Activated gamma-delta T cell (primary cell): Measurements from ENCODE around the gene PRELID2.
"Not testable (repeated sequence)": the region's sequence is repeated elsewhere in the genome, so short reads cannot be mapped to it uniquely, and the experiment has no call there.

ENCODE experiments used
- DNase-seq: peaks from one replicate; lab custom pipeline; 2025; lab: John Stamatoyannopoulos, UW

Gene PRELID2

DNA sequence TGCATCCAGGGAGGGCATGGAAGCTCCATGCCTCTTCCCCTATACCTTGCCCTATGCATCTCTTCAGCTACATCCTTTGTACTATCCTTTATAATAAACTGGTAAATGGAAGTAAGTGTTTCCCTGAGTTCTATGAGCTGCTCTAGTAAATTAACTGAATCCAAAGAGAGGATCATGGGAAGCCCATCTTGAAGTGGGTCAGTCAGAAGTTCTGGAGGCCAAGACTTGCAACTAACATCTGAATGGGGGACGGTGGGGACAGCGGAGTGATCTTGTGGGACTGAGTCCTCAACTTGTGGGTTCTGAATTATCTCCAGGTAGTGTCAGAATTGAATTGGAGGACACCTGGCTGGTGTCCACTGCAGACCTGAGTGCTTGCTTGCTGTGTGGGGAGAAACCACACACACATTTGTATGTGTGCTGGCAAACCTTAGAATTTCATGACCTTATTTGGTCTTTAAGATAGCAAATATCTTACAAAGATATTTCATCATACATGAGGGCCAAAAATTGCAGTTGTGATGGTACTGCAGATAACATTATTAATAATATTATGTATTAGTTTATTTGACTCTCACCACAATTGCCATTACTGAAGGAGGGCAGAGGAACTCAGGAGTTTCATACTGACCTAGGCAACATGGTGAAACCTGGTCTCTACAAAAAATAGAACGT, 5.5 kb upstream of the PRELID2 start:
- DNase-seq: no peak

DNA sequence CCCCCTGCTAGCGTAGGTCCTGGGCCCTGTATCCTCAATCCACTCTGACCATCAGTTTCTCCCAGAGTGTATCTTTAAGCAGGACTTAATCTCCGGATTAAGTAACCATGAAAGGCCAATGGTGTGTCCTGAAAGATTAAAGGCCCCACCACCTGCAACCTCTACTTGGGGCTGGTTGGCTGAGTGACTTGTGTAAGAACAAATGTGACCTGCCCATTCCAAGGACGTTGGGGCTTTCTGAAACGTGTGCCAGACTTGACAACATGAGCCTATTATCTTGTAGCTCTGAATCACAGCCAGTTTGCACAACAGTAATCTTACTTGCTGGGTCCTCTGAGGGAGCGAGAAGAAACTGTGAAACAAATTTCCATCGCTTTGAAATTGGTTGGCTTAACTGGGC, 3.1 kb upstream of the PRELID2 start:
- DNase-seq: no peak

DNA sequence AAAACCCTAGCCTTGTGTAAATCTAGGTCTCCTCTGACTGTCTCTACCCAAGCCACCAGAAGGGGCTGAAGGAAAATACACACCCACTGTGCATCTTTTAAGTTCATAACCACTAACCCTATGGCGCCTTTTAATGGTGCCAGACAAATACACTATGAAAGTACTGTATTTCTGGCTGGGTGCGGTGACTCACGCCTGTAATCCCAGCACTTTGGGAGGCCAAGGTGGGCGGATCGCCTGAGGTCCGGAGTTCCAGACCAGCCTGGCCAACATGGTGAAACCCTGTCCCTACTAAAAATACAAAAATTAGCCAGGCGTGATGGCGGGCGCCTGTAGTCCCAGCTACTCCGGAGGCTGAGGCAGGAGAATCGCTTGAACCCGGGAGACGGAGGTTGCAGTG, 1.1 kb upstream of the PRELID2 start:
- DNase-seq: not testable (repeated sequence)

DNA sequence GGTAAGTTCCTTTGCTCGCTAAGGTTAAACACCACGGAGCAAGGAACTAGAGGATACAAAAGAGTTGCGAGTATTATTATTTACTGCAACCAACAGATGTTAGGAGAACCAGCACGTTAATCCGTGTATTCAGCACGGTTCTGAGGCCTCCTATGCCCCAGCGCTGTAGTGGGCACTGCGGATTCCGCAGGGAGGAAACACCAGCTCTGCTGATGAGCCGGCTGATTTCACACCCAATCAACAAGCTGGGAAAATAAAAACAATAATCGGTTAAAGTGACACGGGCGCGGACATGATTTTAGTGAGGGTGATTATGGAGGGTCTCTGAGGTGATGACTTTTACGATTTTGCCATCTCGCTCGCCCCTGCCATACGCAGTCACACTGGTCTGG, 702 bp upstream of the PRELID2 start:
- DNase-seq: no peak

DNA sequence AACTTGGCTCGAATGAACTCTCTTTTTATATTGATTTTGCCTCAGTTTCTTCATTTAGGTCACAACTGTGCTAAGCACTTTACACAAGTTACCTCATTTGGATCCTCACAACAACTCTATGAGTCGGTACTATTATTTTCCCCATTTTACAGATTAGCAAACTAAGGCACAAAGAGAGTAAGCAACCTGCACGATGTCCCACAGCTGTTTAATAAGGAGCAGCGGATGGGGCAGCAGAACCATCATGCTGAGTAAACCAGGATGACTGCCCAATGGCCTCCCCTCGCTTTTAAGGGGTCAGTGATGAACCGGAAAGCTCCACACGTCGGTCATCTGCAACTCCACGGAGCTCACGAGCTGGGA, 607 bp downstream of the PRELID2 start:
- DNase-seq: no peak

DNA sequence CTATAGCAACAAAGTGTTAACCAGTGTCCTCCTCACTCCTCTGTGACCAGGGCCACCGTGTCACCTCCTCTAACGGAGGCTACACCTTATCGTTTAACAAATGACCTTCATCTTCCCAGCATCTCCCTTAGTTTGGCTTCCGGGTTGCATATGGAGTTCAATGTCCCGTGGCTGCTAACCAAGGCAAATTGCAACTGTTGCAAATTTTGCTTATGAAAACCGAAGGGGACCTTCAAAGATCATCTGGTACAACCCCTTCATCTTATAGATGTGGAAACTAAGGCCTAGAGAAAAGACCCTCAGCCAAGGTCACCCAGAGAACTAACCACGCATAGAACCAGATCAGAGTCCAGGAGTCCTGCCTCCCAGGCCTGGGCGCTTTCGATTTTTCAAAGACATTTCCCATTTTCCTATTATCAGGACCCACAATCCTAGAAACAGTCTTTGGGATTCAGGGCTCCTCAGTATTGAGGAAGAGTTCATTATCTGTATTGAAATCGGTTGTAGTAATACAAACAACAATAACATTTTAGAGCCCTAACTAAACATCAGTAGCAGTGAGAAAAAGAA, 1.4 kb downstream of the PRELID2 start:
- DNase-seq: no peak

DNA sequence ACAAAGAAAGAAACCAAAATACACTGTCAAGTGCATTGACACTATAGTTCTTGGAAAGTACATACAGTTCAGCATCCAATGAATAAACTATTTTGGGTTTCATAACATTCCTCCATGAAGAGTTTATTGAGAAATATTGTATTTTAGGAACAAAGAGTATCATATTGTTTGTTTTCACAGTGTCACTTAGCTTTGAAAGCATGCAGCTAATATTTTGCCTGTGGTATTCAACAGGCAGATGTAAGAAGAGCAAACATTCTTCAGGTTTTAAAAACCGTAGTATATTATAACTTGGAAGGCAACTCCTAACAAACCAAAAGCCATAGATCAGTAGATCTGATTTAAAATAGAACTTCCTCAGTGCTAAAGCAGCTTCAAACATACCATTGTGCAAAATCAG, 4.5 kb downstream of the PRELID2 start:
- no peak for DNase-seq

DNA sequence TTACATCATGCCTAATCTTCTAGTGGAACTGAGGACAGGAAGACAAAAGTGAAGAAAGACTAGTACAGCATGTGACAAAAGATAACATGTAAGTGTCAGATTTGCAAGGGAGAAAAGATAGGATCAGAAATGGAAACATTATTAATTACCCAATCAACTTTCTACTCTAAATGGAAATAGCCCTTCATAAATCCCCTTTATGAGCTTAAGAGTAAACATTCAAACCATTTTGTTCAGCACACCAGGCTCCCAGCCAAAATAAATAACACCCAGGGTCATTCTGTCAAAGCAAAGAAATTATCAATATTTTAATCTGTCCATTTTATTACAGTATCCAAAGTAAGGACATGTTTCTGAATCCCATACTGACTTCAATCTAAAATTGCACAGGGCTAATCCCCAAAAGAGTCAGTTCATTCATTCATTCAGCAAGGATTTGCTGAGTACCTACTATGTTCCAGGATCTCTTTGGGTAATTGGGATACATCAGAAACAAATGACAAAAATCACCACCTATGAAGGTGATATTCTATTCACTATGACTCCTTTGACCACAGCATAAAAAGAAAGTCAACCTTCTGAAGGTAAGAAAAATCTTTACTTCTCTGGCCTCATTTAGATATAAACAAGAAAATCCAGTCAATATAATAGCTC, 5.3 kb downstream of the PRELID2 start:
- DNase-seq: no peak

DNA sequence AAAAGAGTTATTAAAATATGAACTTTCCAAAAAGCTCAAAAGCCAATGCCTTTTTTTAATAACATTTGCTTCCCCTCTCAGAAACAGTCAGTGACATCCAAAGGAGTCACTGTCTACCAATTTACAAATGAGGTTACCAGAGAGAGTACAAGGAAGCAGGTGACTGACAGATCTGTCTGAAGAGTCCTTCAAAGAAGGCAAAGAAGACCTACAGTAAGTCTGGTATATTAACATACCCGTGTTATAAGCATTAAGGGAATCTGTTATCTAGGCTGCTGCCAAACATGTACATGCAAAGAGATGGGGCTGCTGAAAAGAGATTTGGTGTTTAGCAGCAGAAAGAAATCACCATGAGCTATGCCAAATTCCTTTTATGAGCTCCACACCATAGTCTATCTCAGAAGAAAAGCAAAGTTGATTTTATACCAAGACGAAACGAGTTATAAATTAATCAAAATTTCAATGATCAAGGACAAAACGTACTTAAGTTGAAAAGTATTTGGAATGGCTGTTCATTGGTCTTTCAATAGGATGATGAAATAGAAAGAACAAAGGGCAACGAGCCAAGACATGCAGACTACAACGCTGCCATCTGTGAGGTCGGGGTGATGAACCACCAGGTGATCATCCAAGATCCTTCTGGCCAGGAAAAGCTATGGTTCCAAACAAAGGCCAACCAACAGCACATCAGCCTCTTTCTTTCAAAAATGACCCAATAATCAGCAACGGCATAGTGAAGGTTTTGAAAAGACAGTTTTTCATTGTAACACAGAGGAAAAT, 8.1 kb downstream of the PRELID2 start:
- no peak for DNase-seq

DNA sequence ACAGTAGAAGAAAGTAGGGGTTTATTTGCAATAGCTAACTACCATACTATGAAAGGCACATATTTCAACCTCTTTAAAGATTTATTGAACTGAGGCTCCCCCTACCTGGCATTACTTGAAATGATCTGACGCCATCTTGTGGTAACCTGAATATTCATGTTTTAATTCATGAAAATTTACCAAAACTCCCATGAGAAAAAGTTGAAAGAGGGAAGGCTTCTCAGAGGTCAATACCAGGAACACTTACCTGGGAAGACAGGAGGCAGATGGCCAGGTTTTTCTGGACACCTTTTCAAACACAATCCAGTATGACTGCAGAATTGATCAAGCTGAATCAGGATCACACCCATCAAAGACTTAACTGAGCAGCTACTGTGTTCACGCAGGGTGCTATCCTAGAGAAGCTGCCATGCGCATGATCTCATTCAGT, 9.4 kb downstream of the PRELID2 start:
- no peak for DNase-seq

DNA sequence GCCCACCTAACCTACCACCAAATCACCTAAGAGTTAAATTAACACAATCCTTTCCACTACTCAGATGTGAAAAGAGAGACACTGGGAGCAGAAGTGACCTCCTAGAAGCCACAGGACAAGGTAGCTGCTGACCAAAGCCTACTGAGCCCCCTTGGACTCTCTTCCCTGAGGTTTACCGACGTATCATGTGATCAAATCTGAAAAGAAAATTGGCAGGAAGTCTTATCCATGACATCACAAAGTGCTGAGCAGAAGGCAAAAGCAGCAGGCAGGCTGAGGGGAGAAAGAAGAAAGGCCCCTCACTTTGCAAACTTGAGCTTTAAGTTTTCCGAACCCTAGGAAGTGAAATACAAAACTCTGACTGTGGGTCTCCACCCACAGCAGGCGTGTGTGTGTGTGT, 11.1 kb downstream of the PRELID2 start:
- no peak for DNase-seq

DNA sequence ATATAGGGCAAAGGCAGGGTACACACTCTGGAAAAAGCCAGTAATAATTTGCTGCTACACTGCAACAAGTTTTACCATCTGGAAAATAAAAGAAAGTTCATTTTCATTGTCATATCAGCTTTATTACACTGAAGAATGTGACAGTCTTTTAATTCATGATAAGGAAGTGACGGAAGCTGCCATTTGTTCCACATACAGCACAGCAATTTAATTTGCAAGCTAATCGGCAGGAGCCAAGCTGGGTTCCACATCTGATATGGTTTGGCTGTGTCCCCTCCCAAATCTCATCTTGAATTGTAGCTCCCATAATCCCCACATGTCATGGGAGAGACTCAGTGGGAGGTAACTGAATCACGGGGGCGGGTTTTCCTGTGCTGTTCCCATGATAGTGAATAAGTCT, 16.5 kb downstream of the PRELID2 start:
- DNase-seq: no peak

DNA sequence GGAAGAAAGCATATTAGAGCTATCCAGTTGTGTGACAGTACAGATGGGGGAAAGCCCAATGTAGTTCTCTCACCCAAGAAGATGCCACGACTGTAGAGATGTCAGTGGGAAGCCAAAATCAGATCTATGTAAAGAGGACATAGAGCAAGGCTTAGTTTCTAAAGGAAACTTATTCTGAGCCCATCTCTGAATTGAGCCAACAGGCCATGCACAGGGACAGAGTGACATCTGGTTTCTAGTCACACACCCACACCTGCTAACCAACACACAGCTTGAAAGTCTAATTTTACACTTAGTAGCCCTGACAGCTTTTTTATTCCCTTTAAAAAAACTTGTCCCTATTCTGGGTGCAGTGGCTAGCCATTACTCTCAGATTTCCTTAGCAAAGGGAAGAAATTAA, 22.3 kb downstream of the PRELID2 start:
- no peak for DNase-seq

DNA sequence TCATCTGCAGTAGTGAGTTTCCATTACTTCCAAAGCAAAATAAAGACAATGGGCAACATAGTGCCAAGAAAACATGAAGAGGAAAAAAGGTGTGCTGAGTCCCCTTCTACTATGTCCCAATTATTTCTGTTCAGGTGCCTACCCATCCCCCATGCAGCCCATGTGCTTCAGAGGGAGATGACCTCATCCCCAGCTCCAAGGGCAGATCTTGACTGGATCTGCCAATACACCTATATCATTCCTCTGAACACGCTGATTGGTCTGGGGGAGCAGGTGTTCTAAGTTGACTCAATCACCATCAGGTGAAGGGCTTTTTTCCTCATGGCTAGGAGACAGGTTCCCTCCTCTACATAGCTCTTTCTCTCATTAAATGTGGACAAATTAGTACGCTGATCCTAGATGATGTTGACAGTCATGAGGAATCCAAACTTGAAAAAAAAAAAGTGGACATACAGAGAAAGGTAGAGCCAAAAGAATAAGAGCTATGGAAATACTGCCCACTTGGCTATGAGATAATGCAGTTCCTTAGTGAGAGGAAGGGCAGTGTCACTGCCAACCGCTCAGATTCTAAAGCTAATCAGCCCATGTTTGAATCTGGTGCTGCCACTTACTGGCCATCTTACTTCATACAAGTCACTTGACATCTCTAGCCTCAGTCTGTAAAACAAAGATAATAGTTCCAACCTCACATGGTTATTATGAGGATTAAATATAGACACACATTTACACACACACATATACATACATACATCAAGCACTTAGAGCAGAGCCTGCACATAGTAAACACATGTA, 23.1 kb downstream of the PRELID2 start:
- no peak for DNase-seq

DNA sequence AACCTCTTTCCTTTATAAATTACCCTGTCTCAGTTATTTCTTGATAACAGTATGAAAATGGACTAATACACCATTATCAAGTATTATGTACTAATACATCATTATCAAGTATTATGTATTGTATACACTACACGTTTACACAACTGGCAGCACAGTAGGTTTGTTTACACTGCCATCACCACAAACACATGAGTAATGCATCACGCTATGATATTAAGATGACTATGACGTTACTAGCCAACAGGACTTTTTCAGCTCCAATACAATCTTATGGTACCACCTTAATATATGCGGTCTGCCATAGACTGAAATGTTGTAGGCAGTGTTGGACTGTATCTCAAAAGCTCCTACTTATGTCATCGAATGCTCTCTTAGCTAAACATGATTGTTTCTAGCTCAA, 28.2 kb downstream of the PRELID2 start:
- DNase-seq: no peak

DNA sequence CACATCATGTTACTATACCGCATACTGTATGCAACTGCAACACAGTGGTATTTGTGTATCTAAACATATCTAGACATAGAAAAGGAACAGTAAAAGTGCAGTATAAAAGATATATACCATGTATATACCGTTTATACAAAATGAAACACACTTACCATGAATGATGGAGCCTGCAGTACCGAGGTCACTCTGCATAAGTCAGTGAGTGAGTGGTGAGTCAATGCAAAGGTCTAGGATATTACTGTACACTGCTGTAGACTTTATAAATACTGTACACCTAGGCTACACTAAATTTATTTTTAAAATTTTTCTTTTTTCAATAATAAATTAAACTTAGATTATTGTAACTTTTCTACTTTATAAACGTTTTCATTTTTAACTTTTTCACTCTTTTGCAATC, 29.3 kb downstream of the PRELID2 start:
- DNase-seq: no peak

DNA sequence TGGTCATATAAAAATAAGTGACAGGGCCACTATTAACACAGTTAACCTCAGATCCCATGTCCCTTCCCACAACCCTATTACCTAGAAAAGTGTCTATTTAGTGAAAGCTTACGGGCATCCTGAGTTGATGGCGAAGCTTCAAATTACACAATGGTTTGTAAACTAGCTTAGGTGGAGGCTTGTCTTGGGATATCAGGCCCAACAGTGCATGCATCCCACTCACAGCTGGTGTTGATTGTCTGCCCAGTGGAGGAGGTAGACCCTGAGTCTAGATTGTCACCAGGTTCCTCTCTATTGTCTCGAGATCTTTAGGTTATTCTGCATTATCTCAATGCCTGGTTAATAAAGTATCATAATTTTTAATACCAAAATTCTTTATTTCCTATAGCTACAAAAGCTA, 30.4 kb downstream of the PRELID2 start:
- no peak for DNase-seq

DNA sequence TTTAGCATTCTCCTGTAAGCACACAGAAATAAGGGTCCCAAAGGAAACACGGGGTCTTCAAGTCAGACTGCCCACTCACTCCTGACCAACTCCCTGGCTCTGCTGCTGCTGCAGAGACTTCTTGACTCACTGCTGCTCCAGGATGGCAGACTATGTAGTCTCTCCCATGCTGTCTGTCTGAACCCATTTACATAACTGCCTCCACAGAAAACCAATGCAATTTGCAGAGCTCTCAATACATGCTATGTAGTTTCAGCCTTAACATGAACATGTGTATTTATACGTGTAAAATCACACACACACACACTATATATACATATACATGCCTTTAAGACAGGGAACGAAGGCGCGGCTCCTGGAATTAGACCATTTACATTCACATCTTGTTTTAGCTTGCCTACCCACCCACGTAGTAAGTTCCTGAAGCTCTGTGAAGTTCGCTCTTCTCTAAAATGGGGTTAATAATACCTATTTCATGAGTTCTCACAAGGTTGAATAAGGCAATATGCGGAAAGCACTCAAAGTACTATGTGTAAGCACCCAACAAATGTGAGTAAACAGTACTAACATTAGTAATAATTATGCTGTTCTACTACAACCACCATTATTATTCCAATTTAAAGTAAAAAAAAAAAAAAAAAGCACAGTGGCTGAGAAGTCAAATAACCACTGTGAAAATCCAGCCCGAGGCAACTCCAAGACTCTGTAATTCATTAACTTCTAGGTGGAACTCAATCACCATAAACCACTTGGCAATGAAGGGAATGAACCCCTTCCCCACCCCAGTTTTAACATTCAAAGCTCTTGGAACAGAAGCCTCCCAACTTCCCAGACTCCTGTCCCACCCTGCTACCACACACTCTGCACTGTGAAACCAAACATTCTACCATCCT, 31.8 kb downstream of the PRELID2 start:
- no peak for DNase-seq

DNA sequence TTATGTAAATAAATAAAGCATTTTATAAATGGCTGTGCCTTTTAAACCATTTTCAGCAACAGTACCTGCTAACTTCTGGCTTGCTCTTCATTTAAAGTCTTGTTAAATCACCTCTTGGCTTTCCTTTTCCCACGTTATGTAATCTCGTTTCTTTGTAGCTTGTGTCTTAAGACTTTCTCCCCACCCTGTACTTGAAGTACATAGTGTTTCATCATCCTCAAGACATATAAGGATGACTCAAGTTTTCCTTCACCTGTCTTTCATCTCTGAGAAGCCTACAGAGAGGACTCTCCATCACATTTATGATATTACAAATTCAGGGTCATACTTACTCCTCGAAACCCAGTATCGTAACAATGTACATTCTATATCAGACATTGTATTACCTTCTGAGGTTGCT, 33.9 kb downstream of the PRELID2 start:
- no peak for DNase-seq

DNA sequence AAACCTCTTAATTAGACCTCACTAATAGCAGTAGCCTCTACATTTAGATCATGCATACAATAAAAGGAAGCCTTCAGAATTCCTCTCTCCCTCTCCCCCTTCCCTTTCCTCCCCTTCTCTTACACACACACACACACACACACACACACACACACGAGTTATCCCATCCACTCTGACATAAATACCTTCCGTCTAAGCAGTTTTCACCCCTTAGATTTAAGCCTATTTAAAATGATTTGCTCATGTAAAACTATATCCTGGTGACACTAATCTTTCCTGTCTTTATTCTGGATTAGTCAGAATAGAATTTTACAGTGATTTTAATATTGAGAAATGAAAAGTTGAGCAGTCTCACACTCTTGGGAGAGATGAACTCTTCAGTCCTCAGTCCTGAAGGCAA, 35.0 kb downstream of the PRELID2 start:
- DNase-seq: no peak

DNA sequence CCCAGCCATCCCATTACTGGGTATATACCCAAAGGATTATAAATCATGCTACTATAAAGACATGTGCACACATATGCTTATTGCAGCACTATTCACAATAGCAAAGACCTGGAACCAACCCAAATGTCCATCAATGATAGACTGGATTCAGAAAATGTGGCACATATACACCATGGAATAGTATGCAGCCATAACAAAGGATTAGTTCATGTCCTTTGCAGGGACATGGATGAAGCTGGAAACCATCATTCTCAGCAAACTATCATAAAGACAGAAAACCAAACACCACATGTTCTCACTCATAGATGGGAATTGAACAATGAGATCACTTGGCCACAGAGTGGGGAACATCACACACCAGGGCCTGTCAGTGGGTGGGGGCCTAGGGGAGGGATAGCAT, 36.6 kb downstream of the PRELID2 start:
- DNase-seq: not testable (repeated sequence)
